HEK293 (cell line): Measurements from ENCODE around the gene PEX7.

Source experiments
- AEBP2 ChIP-seq: fragments of 450-650 bp; formaldehyde crosslinking; IDR thresholded peaks from 2 replicates; pipeline ENCODE4 v1.5.1; 2016; ENCODE audit warnings: missing biosample characterization, missing genetic modification characterization, borderline replicate concordance
- INSM2 ChIP-seq: fragments of 450-650 bp; formaldehyde crosslinking; IDR thresholded peaks from 2 replicates; pipeline ENCODE4 v1.5.1; 2016; ENCODE audit warnings: missing biosample characterization, missing genetic modification characterization
- PRDM10 ChIP-seq: fragments of 450-650 bp; formaldehyde crosslinking; IDR thresholded peaks from 2 replicates; pipeline ENCODE4 v1.5.1; 2016; ENCODE audit warnings: missing biosample characterization, missing genetic modification characterization
- SETDB1 ChIP-seq: IDR thresholded peaks from one replicate; pipeline ENCODE4 v1.6.1; 2017; ENCODE audit warnings: mild to moderate bottlenecking, low read length, moderate library complexity, mixed read lengths; ENCODE audit not compliant: insufficient read length
- SP7 ChIP-seq: fragments of 450-650 bp; formaldehyde crosslinking; IDR thresholded peaks from 2 replicates; pipeline ENCODE4 v1.5.1; 2016; ENCODE audit warnings: missing biosample characterization, missing genetic modification characterization
- ZBTB1 ChIP-seq: fragments of 450-650 bp; formaldehyde crosslinking; IDR thresholded peaks from 2 replicates; pipeline ENCODE4 v1.5.1; 2016; ENCODE audit warnings: missing biosample characterization, missing genetic modification characterization
- ZBTB26 ChIP-seq: fragments of 450-650 bp; formaldehyde crosslinking; optimal IDR thresholded peaks from 2 replicates; pipeline ENCODE3; 2016; ENCODE audit warnings: missing biosample characterization, mild to moderate bottlenecking, missing genetic modification characterization
- ZNF146 ChIP-seq: fragments of 450-650 bp; formaldehyde crosslinking; IDR thresholded peaks from 2 replicates; pipeline ENCODE4 v1.5.1; 2016; ENCODE audit warnings: missing biosample characterization, missing genetic modification characterization
- ZNF157 ChIP-seq: fragments of 450-650 bp; formaldehyde crosslinking; IDR thresholded peaks from 2 replicates; pipeline ENCODE4 v1.5.1; 2016; ENCODE audit warnings: missing biosample characterization, missing genetic modification characterization
- ZNF175 ChIP-seq: fragments of 450-650 bp; formaldehyde crosslinking; IDR thresholded peaks from 2 replicates; pipeline ENCODE4 v1.5.1; 2016; ENCODE audit warnings: missing biosample characterization, missing genetic modification characterization
- ZNF223 ChIP-seq: fragments of 450-650 bp; formaldehyde crosslinking; IDR thresholded peaks from 2 replicates; pipeline ENCODE4 v1.5.1; 2016; ENCODE audit warnings: missing biosample characterization, missing genetic modification characterization
- ZNF274 ChIP-seq, 2 experiments: fragments of 200-500 bp in 1 of 2; fragments of 450-650 bp in 1 of 2; sonication (Bioruptor generic) in 1 of 2; formaldehyde crosslinking in 1 of 2; IDR thresholded peaks; 2 replicates each; pipeline versions ENCODE4 v1.5.1 to v1.6.1; 2014 to 2016; ENCODE audit warnings: borderline replicate concordance in 1 of 2, inconsistent platforms in 1 of 2, low read length in 1 of 2, missing biosample characterization in 1 of 2, missing genetic modification characterization in 1 of 2
- ZNF398 ChIP-seq: fragments of 450-650 bp; formaldehyde crosslinking; IDR thresholded peaks from 2 replicates; pipeline ENCODE4 v1.5.1; 2017; ENCODE audit warnings: missing biosample characterization, missing genetic modification characterization
- ZNF416 ChIP-seq: fragments of 450-650 bp; formaldehyde crosslinking; IDR thresholded peaks from 2 replicates; pipeline ENCODE4 v1.5.1; 2016; ENCODE audit warnings: missing biosample characterization, missing genetic modification characterization
- ZNF433 ChIP-seq: fragments of 450-650 bp; formaldehyde crosslinking; IDR thresholded peaks from 2 replicates; pipeline ENCODE4 v1.5.1; 2016; ENCODE audit warnings: missing biosample characterization, missing genetic modification characterization, low read depth
- ZNF488 ChIP-seq: fragments of 450-650 bp; formaldehyde crosslinking; IDR thresholded peaks from 2 replicates; pipeline ENCODE4 v1.5.1; 2016; ENCODE audit warnings: missing biosample characterization, missing genetic modification characterization
- ZNF501 ChIP-seq: fragments of 450-650 bp; formaldehyde crosslinking; IDR thresholded peaks from 2 replicates; pipeline ENCODE4 v1.5.1; 2016; ENCODE audit warnings: missing biosample characterization, missing genetic modification characterization
- ZNF529 ChIP-seq: fragments of 450-650 bp; formaldehyde crosslinking; IDR thresholded peaks from 2 replicates; pipeline ENCODE4 v1.5.1; 2017; ENCODE audit warnings: missing genetic modification characterization, missing biosample characterization; ENCODE audit not compliant: insufficient replicate concordance
- ZNF626 ChIP-seq: fragments of 450-650 bp; sonication (Bioruptor Pico); formaldehyde crosslinking; IDR thresholded peaks from 2 replicates; pipeline ENCODE4 v1.5.1; 2018; ENCODE audit warnings: missing biosample characterization, missing genetic modification characterization, inconsistent platforms
- ZNF629 ChIP-seq: fragments of 450-650 bp; formaldehyde crosslinking; IDR thresholded peaks from 2 replicates; pipeline ENCODE4 v1.5.1; 2017; ENCODE audit warnings: missing biosample characterization, missing genetic modification characterization
- ZNF692 ChIP-seq: fragments of 450-650 bp; formaldehyde crosslinking; IDR thresholded peaks from 2 replicates; pipeline ENCODE4 v1.5.1; 2016; ENCODE audit warnings: missing biosample characterization, missing genetic modification characterization
- ZNF76 ChIP-seq: fragments of 450-650 bp; formaldehyde crosslinking; IDR thresholded peaks from 2 replicates; pipeline ENCODE4; 2016; ENCODE audit warnings: low read depth, missing biosample characterization, missing genetic modification characterization, borderline replicate concordance
- ZNF792 ChIP-seq: fragments of 450-650 bp; formaldehyde crosslinking; IDR thresholded peaks from 2 replicates; pipeline ENCODE4 v1.5.1; 2016; ENCODE audit warnings: missing biosample characterization, missing genetic modification characterization
- ZSCAN4 ChIP-seq: fragments of 450-650 bp; formaldehyde crosslinking; IDR thresholded peaks from 2 replicates; pipeline ENCODE4 v1.5.1; 2017; ENCODE audit warnings: missing biosample characterization, missing genetic modification characterization

The PEX7 gene

GRCh38 chr6:136792410-136793262 is 29.8 kb upstream of the PEX7 start, which contains the start of gene MAP3K5 (continued):
- TF ChIP-seq ZNF692 (peak; percentile 74; the same call in 1 of the 2 replicates), INSM2 (tag by site-specific recombination) (no peak), ZNF433 (no peak), ZNF146 (tag by site-specific recombination) (no peak), ZNF76 (tag by site-specific recombination) (no peak; the same call in 1 of the 2 replicates), PRDM10 (tag by site-specific recombination) (peak; percentile 67), ZNF629 (peak; percentile 57), ZNF223 (tag by site-specific recombination) (no peak), ZNF792 (tag by site-specific recombination) (no peak), ZNF398 (tag by site-specific recombination) (peak; percentile 32; the same call in 1 of the 2 replicates), ZNF626 (no peak), ZNF488 (no peak), ZNF175 (tag by site-specific recombination) (no peak), SP7 (tag by site-specific recombination) (peak; percentile 84), ZBTB26 (tag by site-specific recombination) (peak; percentile 91), ZNF157 (tag by site-specific recombination) (no peak), ZBTB1 (no peak), SETDB1 (no peak), ZNF416 (no peak), ZNF274 (IDR thresholded peaks at IDR 0.05; ENCODE audit: low read length) (no peak), ZNF274 (tag by site-specific recombination; IDR thresholded peaks at IDR 0.05; ENCODE audit: borderline replicate concordance) (no peak), ZNF501 (tag by site-specific recombination) (peak; percentile 94), AEBP2 (no peak), ZNF529 (tag by site-specific recombination) (no peak), ZSCAN4 (tag by site-specific recombination) (no peak; the same call in none of the 2 replicates)
